ENCODE measurements around the gene COL5A1.

COL5A1 gene

GRCh38 chr9:134804871-134805270, 163.3 kb downstream of the COL5A1 start:
- Histone ChIP-seq H3K4me3 (replicated peaks; ENCODE audit: insufficient read depth, low read length) (no peak overlapping the region), H3K27ac (replicated peaks) (no peak overlapping the region), H3K27me3 (ENCODE audit: insufficient read depth, poor library complexity, severe bottlenecking) (no peaks in the 10 kb centered on the region)
- DNase-seq (ENCODE audit: low read depth in 1 of 2, low spot score in 1 of 2), result no peak
- TF ChIP-seq GABPA (IDR thresholded peaks at IDR 0.05; ENCODE audit: low read depth), result no peak
- no peak for TF ChIP-seq REST (IDR thresholded peaks at IDR 0.05; ENCODE audit: insufficient replicate concordance, low read depth)
- TF ChIP-seq POLR2AphosphoS5 (IDR thresholded peaks at IDR 0.05; ENCODE audit: low read depth), result no peak
- TF ChIP-seq CTCF (IDR thresholded peaks at IDR 0.05; ENCODE audit: insufficient read depth, low read length), result no peak
- no peak for TF ChIP-seq SPI1 (IDR thresholded peaks at IDR 0.05; ENCODE audit: borderline replicate concordance, low read depth)

- Histone ChIP-seq H3K27me3 (ENCODE audit: insufficient read depth, poor library complexity, severe bottlenecking) (no peaks in the 10 kb centered on the region), H3K27ac (replicated peaks) (no peak overlapping the region), H3K4me3 (replicated peaks; ENCODE audit: insufficient read depth, low read length) (no peak overlapping the region)
- TF ChIP-seq REST (IDR thresholded peaks at IDR 0.05; ENCODE audit: insufficient replicate concordance, low read depth), result no peak
- TF ChIP-seq POLR2AphosphoS5 (IDR thresholded peaks at IDR 0.05; ENCODE audit: low read depth), result no peak
- no peak for TF ChIP-seq SPI1 (IDR thresholded peaks at IDR 0.05; ENCODE audit: borderline replicate concordance, low read depth)
- TF ChIP-seq CTCF (IDR thresholded peaks at IDR 0.05; ENCODE audit: insufficient read depth, low read length), result no peak
- TF ChIP-seq GABPA (IDR thresholded peaks at IDR 0.05; ENCODE audit: low read depth), result no peak
- DNase-seq (ENCODE audit: low read depth in 1 of 2, low spot score in 1 of 2), result no peak
Observed at GRCh38 chr9:134807716-134808446, 166.3 kb downstream of the COL5A1 start.

GRCh38 chr9:134808447-134808792, 166.8 kb downstream of the COL5A1 start:
- no peak for TF ChIP-seq POLR2AphosphoS5 (IDR thresholded peaks at IDR 0.05; ENCODE audit: low read depth)
- no peak for TF ChIP-seq REST (IDR thresholded peaks at IDR 0.05; ENCODE audit: insufficient replicate concordance, low read depth)
- TF ChIP-seq SPI1 (IDR thresholded peaks at IDR 0.05; ENCODE audit: borderline replicate concordance, low read depth), result no peak
- TF ChIP-seq GABPA (IDR thresholded peaks at IDR 0.05; ENCODE audit: low read depth), result no peak
- no peak for TF ChIP-seq CTCF (IDR thresholded peaks at IDR 0.05; ENCODE audit: insufficient read depth, low read length)

More at GRCh38 chr9:134808447-134808792, 166.8 kb downstream of the COL5A1 start:
- H3K4me3 ChIP-seq (replicated peaks; ENCODE audit: insufficient read depth, low read length), result no peak overlapping the region
- no peaks in the 10 kb centered on the region for H3K27me3 ChIP-seq (ENCODE audit: insufficient read depth, poor library complexity, severe bottlenecking)
- H3K27ac ChIP-seq (replicated peaks), result no peak overlapping the region
- DNase-seq (ENCODE audit: low read depth in 1 of 2, low spot score in 1 of 2), result no peak

All from HL-60 (cell line).